ENCODE data around the gene MAST2. TPM values are rescaled to one million over a fixed set of nuclear protein-coding genes. Genes with fewer than 3 reads are reported as not detected.
A peak's percentile ranks its signal among the peaks of the same experiment; 100 is the strongest.

MAST2 gene
- total and polyA plus RNA-seq, 11 donors: 56.8 to 123 (median 79.7) TPM

GRCh38 chr1:45968941-45969666 is 165.7 kb downstream of the MAST2 start:
- Histone ChIP-seq H3K4me3 (no peak overlapping the region), H3K4me1 (peaks cover 0 to 21% (median 0%) of the 10 kb centered on the region in 12 donors), H3K27me3 (no peaks in the 10 kb centered on the region), H3K27ac (peak overlapping the region in 1 of 12 donors; percentile 74), H3K36me3 (peaks cover 0 to 23% (median 8%) of the 10 kb centered on the region in 9 donors), H3K9me3 (no peaks in the 10 kb centered on the region)
- WGBS, 4 donors: 73 to 89% (median 82%) methylated on average over 9 of the region's 9 CpGs
- DNase-seq: no peak
- no peak for ATAC-seq
- TF ChIP-seq POLR2A (IDR thresholded peaks at IDR 0.05): no peak
- TF ChIP-seq CTCF (IDR thresholded peaks at IDR 0.05): no peak
- intact Hi-C loops (cut with DNase I): no loop called here

- Histone ChIP-seq H3K27ac (peak overlapping the region in 1 of 12 donors; percentile 74), H3K27me3 (no peaks in the 10 kb centered on the region), H3K9me3 (no peaks in the 10 kb centered on the region), H3K4me3 (no peak overlapping the region), H3K4me1 (peaks cover 0 to 21% (median 0%) of the 10 kb centered on the region in 12 donors), H3K36me3 (peaks cover 0 to 28% (median 8%) of the 10 kb centered on the region in 9 donors)
- DNase-seq (no peak), ATAC-seq (no peak)
- intact Hi-C loops (cut with DNase I): no loop called here
- 89 to 97% (median 96%) methylated on average over 3 of the region's 3 CpGs for WGBS, 4 donors
- TF ChIP-seq CTCF (IDR thresholded peaks at IDR 0.05) (no peak), POLR2A (IDR thresholded peaks at IDR 0.05) (no peak)
These were observed 166.5 kb downstream of the MAST2 start for GRCh38 chr1:45969866-45970265.

- peaks cover 0 to 32% (median 8%) of the 10 kb centered on the region in 9 donors for H3K36me3 ChIP-seq
- H3K9me3 ChIP-seq: no peaks in the 10 kb centered on the region
- no peaks in the 10 kb centered on the region for H3K27me3 ChIP-seq
- TF ChIP-seq POLR2A (IDR thresholded peaks at IDR 0.05) (no peak), CTCF (IDR thresholded peaks at IDR 0.05) (no peak)
- peak in 3 of 4 donors; percentile 16 to 45 (median 33) for ATAC-seq
- intact Hi-C loops (cut with DNase I): no loop called here
- peaks cover 0 to 17% (median 0%) of the 10 kb centered on the region in 12 donors for H3K4me1 ChIP-seq
- WGBS, 4 donors: 71 to 84% (median 81%) methylated on average over 3 of the region's 3 CpGs
- peak overlapping the region in 1 of 12 donors; percentile 39 for H3K27ac ChIP-seq
- no peak overlapping the region for H3K4me3 ChIP-seq
- no peak for DNase-seq
These were observed 167.9 kb downstream of the MAST2 start for GRCh38 chr1:45971335-45971734.

- no peak overlapping the region for H3K27ac ChIP-seq
- peak in 1 of 4 donors; percentile 38 for ATAC-seq
These were observed 168.6 kb downstream of the MAST2 start for GRCh38 chr1:45971922-45972531.

More at GRCh38 chr1:45971922-45972531, 168.6 kb downstream of the MAST2 start:
- 85 to 96% (median 93%) methylated on average over 5 of the region's 5 CpGs for WGBS, 4 donors
- H3K4me3 ChIP-seq: no peak overlapping the region
- H3K9me3 ChIP-seq: no peaks in the 10 kb centered on the region
- DNase-seq: no peak
- peaks cover 0 to 17% (median 0%) of the 10 kb centered on the region in 12 donors for H3K4me1 ChIP-seq
- H3K36me3 ChIP-seq: peaks cover 0 to 32% (median 8%) of the 10 kb centered on the region in 9 donors
- TF ChIP-seq POLR2A (IDR thresholded peaks at IDR 0.05) (no peak), CTCF (IDR thresholded peaks at IDR 0.05) (no peak)
- intact Hi-C loops (cut with DNase I): no loop called here
- no peaks in the 10 kb centered on the region for H3K27me3 ChIP-seq

All from heart left ventricle (tissue), 16 donors.